ENCODE measurements around the gene COPS2.
"Not testable (repeated sequence)": the region's sequence is repeated elsewhere in the genome, so short reads cannot be mapped to it uniquely, and the experiment has no call there.

The COPS2 gene

DNA sequence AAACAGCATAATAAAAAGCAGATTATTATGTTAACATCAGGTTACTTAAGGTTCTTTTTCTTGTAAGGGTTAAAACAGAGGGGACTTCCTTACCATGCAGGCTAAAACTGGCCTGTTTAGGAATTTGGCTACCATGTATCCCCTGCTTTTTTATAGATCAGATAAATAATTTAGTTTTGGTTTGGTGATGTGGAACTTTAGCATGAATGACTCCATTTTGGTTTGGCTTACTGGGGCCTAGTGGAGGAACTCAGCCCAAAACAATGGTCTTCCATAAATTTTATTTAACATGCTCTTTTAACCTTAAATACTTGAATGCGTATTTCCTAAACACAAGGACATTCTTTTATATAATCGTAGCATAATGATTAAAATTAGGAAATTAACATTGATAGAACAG is 33.5 kb upstream of the COPS2 start:
- DNase-seq (ENCODE audit: low read depth), result no peak
- TF ChIP-seq, protein P1, sequence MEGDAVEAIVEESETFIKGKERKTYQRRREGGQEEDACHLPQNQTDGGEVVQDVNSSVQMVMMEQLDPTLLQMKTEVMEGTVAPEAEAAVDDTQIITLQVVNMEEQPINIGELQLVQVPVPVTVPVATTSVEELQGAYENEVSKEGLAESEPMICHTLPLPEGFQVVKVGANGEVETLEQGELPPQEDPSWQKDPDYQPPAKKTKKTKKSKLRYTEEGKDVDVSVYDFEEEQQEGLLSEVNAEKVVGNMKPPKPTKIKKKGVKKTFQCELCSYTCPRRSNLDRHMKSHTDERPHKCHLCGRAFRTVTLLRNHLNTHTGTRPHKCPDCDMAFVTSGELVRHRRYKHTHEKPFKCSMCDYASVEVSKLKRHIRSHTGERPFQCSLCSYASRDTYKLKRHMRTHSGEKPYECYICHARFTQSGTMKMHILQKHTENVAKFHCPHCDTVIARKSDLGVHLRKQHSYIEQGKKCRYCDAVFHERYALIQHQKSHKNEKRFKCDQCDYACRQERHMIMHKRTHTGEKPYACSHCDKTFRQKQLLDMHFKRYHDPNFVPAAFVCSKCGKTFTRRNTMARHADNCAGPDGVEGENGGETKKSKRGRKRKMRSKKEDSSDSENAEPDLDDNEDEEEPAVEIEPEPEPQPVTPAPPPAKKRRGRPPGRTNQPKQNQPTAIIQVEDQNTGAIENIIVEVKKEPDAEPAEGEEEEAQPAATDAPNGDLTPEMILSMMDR (conservative IDR thresholded peaks at IDR 0.05; ENCODE audit: low read length), result no peak
- no peak overlapping the region for H3K4me3 ChIP-seq (ENCODE audit: low read length)

DNA sequence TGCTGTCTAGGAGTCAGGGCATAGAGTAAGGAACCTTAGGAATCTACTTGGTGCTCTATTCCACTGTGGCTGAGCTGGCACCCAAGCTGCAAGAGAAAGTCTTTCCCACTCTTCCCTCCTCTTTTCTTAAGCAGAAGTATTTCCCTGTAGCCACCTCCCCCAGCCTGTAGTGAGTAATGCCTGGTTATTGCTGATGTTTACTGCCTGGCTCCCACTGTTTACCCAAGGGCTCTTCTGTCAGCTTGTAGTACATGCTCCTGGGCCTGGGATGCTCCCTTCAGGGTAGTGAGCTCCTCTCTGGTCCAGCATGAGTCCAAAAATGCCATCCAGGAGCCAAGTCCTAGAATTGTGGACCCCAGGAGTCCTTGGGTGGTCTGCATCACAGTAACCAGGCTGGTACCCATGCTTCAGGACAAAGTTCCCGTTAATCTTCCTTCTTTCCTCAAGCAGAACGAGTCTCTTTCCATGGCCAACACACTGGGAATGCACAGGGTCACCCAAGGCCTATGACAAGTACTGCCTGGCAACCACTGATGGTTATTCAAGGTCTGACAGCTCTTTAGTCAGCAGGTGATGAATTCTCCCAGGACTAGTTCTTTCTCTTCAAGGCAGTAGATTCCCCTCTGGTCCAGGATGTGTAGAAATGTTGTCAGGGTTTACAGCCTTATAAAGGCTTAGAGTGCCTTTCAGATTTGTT is 32.3 kb upstream of the COPS2 start:
- DNase-seq (ENCODE audit: low read depth), result peak; percentile 44
- TF ChIP-seq, protein P1 (conservative IDR thresholded peaks at IDR 0.05; ENCODE audit: low read length), result no peak
- H3K4me3 ChIP-seq (ENCODE audit: low read length), result no peak overlapping the region

DNA sequence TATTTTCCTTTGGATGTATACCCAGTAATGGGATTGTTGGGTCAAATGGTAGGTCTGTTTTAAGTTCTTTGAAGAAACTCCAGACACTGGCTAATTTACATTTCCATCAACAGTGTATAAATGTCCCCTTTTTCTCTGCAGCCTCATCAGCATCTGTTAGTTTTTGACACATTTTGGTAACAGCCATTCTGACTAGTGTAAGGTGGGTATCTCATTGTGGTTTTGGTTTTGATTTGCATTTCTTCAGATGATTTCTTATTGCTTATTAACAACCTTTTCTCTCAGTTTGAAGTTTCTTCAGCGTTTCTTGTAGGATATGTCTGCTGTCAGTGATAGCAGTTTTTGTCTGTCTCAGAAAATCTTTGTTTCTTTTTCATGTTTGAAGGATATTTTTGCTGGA is 30.1 kb upstream of the COPS2 start:
- TF ChIP-seq, protein P1 (conservative IDR thresholded peaks at IDR 0.05; ENCODE audit: low read length), result no peak
- DNase-seq (ENCODE audit: low read depth), result no peak
- no peak overlapping the region for H3K4me3 ChIP-seq (ENCODE audit: low read length)

DNA sequence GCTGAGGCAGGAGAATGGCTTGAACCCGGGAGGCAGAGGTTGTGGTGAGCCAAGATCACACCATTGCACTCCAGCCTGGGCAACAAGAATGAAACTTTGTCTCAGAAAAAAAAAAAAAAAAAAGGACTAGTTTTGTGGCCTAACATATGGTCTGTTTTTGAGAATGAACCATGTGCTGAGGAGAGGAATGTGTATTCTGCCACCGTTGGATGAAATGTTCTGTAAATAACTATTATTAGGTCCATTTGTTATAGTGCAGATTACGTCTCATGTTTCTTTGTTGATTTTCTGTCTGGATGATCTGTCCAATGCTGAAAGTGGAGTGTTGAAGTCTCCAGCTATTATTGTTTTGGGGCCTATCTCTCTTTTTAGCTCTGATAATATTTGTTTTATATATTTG is 28.3 kb upstream of the COPS2 start:
- not testable (repeated sequence) for H3K4me3 ChIP-seq (ENCODE audit: low read length); DNase-seq (ENCODE audit: low read depth)

- no peak for DNase-seq (ENCODE audit: low read depth)
- no peak overlapping the region for H3K4me3 ChIP-seq (ENCODE audit: low read length)
- TF ChIP-seq, protein P1 (conservative IDR thresholded peaks at IDR 0.05; ENCODE audit: low read length), result no peak
Observed at GRCh38 chr15:49182128-49182527, 26.7 kb upstream of the COPS2 start.

DNA sequence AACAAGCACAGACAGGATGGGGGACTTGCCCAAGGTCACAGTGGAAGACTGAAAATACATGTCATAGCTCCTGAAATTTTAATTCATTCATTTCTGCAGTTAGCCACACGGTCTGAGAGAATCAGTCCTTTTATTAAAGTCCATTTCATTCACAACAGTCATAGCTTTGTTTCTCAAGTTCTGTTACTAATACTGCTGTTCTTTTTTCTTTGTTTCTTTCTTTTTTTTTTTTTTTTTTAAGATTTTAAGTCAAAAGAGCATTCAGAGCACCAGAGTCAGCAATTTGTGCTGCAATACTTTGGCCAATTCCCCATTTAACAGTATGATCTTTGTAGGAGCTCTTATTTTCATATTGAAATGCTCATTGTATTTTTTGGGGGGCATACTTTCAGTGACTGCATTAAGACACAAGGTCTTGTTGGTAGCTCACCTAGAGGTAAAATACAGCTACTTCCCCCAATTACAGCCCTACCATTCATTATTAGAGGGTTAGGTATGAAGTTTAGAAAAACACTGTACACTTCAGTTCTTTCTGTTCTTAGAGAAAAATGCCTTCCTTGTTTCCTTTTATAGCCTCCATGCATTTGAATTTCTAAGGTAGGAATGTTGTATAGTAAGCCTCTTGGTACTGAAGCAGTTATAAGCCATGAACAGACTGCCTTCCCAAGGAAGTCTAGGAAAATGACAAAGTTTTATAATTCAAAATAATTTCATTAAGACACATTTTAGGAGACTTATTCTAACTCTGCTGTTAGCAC is 24.2 kb upstream of the COPS2 start:
- DNase-seq (ENCODE audit: low read depth), result no peak
- H3K4me3 ChIP-seq (ENCODE audit: low read length), result no peak overlapping the region
- TF ChIP-seq, protein P1 (conservative IDR thresholded peaks at IDR 0.05; ENCODE audit: low read length), result no peak

- no peak for DNase-seq (ENCODE audit: low read depth)
- TF ChIP-seq, protein P1 (conservative IDR thresholded peaks at IDR 0.05; ENCODE audit: low read length), result no peak
- H3K4me3 ChIP-seq (ENCODE audit: low read length), result no peak overlapping the region
Observed at GRCh38 chr15:49178497-49178896, 23.1 kb upstream of the COPS2 start.

DNA sequence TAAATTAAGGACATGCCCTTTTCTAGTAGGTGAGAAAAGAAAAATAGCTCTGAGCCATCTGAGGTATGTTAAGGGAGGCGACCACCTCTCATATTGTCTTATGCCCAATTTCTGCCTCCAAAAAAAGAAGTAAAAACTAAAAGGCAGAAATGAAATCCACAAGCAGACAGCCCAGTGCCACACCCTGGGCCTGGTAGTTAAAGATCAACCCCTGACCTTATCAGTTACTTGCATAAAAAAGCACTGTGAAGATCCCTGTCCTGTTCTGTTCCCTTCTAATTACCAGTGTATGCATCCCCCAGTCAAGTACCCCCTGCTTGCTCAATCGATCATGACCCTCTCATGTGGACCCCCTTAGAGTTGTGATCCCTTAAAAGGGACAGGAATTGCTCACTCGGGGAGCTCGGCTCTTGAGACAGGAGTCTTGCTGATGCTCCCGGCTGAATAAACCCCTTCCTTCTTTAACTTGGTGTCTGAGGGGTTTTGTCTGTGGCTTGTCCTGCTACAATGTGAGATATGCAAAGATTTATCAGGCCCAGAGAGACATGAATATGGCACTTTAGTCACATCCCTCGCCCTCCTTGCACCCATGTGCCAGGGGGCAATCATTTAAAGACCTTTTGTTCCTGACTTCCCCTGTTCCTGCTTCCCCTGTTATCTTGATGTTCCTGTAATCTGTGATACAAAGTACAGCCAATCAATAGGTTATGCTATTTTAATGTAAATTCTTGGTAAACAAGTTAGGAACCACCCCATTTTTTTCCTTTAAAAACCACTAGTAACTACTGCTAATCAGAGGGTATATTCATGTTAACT is 20.4 kb upstream of the COPS2 start:
- not testable (repeated sequence) for DNase-seq (ENCODE audit: low read depth); H3K4me3 ChIP-seq (ENCODE audit: low read length)

Data from AG10803 (cell line).